Mammary epithelial cell (primary cell): ENCODE data around the gene SOS2.

Source experiments
- EZH2 ChIP-seq: IDR thresholded peaks from 2 replicates; pipeline ENCODE4 v1.6.1; 2012; ENCODE audit warnings: low read length, inconsistent platforms, borderline replicate concordance
- TF ChIP-seq, protein P1 (sequence below), 2 donors: IDR thresholded peaks in 1 of 2; conservative IDR thresholded peaks in 1 of 2; 2 replicates each; pipeline ENCODE4 v1.5.1; 2011 to 2012; ENCODE audit warnings: inconsistent platforms in 2 of 2, low read length in 2 of 2, mild to moderate bottlenecking in 2 of 2, control low read depth in 1 of 2, low read depth in 1 of 2; ENCODE audit not compliant: insufficient read depth in 1 of 2; ENCODE audit errors: extremely low read depth in 1 of 2

DNA sequence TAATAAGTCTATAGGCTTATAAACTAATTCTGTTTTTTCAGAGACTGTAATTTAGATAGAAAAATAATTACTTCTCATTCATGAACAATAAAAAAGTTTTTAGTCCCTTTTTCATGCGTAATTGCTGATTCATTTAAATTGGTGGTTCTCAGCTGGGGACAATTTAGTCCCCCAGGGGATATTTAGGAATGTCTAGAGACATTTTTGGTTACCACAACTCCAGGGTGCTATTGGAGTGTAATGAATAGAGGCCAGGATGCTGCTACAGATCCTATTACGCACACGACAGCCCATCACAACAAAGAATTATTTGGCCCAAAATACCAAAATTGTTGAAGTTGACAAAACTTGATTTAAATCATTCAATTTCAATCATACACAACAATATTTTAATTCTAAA is 92.2 kb downstream of the SOS2 start:
- TF ChIP-seq EZH2, result no peak
- TF ChIP-seq, protein P1, sequence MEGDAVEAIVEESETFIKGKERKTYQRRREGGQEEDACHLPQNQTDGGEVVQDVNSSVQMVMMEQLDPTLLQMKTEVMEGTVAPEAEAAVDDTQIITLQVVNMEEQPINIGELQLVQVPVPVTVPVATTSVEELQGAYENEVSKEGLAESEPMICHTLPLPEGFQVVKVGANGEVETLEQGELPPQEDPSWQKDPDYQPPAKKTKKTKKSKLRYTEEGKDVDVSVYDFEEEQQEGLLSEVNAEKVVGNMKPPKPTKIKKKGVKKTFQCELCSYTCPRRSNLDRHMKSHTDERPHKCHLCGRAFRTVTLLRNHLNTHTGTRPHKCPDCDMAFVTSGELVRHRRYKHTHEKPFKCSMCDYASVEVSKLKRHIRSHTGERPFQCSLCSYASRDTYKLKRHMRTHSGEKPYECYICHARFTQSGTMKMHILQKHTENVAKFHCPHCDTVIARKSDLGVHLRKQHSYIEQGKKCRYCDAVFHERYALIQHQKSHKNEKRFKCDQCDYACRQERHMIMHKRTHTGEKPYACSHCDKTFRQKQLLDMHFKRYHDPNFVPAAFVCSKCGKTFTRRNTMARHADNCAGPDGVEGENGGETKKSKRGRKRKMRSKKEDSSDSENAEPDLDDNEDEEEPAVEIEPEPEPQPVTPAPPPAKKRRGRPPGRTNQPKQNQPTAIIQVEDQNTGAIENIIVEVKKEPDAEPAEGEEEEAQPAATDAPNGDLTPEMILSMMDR (conservative IDR thresholded peaks at IDR 0.05 in 1 of 2, IDR thresholded peaks at IDR 0.05 in 1 of 2; ENCODE audit: extremely low read depth in 1 of 2, insufficient read depth in 1 of 2, low read depth in 1 of 2, low read length in 2 of 2), result no peak
